Inferior parietal cortex (tissue), 1 donor: ENCODE measurements around the gene ELF5.

ENCODE experiments used
- DNase-seq: peaks from one replicate; pipeline ENCODE4 v3.0.0-alpha.2; 2016; ENCODE audit errors: extremely low spot score

The ELF5 gene

GRCh38 chr11:34493468-34493867 is 20.1 kb downstream of the ELF5 start:
- DNase-seq, result no peak

- DNase-seq, result peak; percentile 89
These were observed 20.7 kb downstream of the ELF5 start for GRCh38 chr11:34492806-34493414.

- no peak for DNase-seq
These were observed 23.3 kb downstream of the ELF5 start for GRCh38 chr11:34490304-34490703.

- DNase-seq, result no peak
These were observed 24.6 kb downstream of the ELF5 start for GRCh38 chr11:34488855-34489557.

GRCh38 chr11:34487430-34487829 is 26.2 kb downstream of the ELF5 start:
- DNase-seq, result no peak

- no peak for DNase-seq
These were observed 30.3 kb downstream of the ELF5 start for GRCh38 chr11:34483106-34483874.

- no peak for DNase-seq
These were observed 32.3 kb downstream of the ELF5 start for GRCh38 chr11:34481307-34481706.

GRCh38 chr11:34480314-34480713 is 33.3 kb downstream of the ELF5 start:
- no peak for DNase-seq

- DNase-seq, result no peak
These were observed 34.5 kb downstream of the ELF5 start for GRCh38 chr11:34478845-34479663.

- no peak for DNase-seq
These were observed 36.7 kb downstream of the ELF5 start for GRCh38 chr11:34476849-34477248.

- DNase-seq, result no peak
These were observed 37.9 kb downstream of the ELF5 start for GRCh38 chr11:34475656-34476055.

- DNase-seq, result no peak
These were observed 39.9 kb downstream of the ELF5 start for GRCh38 chr11:34473603-34474169.

GRCh38 chr11:34468209-34468841 is 45.3 kb downstream of the ELF5 start:
- DNase-seq, result no peak

GRCh38 chr11:34466802-34467488 is 46.6 kb downstream of the ELF5 start:
- no peak for DNase-seq

- peak; percentile 25 for DNase-seq
These were observed 49.0 kb downstream of the ELF5 start for GRCh38 chr11:34464591-34465051.

- no peak for DNase-seq
These were observed 52.4 kb downstream of the ELF5 start for GRCh38 chr11:34461215-34461614.

- DNase-seq, result no peak
These were observed 53.3 kb downstream of the ELF5 start for GRCh38 chr11:34460278-34460677.

- DNase-seq, result no peak
These were observed 54.0 kb downstream of the ELF5 start for GRCh38 chr11:34459507-34460162.

- DNase-seq, result no peak
These were observed 55.1 kb downstream of the ELF5 start for GRCh38 chr11:34458525-34458924.

GRCh38 chr11:34457607-34458006 is 56.0 kb downstream of the ELF5 start:
- DNase-seq, result no peak
